ENCODE measurements around the gene PILRA.

- TF ChIP-seq CTCF (IDR thresholded peaks at IDR 0.05) (no peak), POLR2AphosphoS5 (IDR thresholded peaks at IDR 0.05; ENCODE audit: insufficient read depth in 1 of 2, low read depth in 1 of 2) (no peak)
Measured at GRCh38 chr7:100433276-100433591, 59.9 kb downstream of the PILRA start.

Measured in vagina (tissue), 2 donors.